AG04450 (cell line): ENCODE data around the gene ADAMTS2. TPM values are rescaled to one million over a fixed set of nuclear protein-coding genes. Genes with fewer than 3 reads are reported as not detected.

Experiments used
- CTCF ChIA-PET: fragments of 300-600, 350-600 bp; formaldehyde crosslinking; extraction: SDS; loops from one replicate; lab custom pipeline; 2022; ENCODE audit warnings: antibody characterized with exemption, inconsistent platforms; lab: Charles Lee
- POLR2A ChIA-PET: fragments of 350-600 bp; formaldehyde crosslinking; extraction: SDS; loops from one replicate; lab custom pipeline; 2021; ENCODE audit warnings: antibody characterized with exemption, inconsistent platforms; lab: Yijun Ruan, JAX
- DNase-seq: peaks from one replicate; pipeline ENCODE4 v3.0.0-alpha.2; 2011; ENCODE audit warnings: low read depth, low spot score
- H3K27ac ChIP-seq: one replicate; pipeline ENCODE4 v1.5.1; 2012; ENCODE audit warnings: low read depth, low read length, control low read depth
- H3K27me3 ChIP-seq: one replicate; pipeline ENCODE4 v1.6.0; 2012; ENCODE audit warnings: low read length; ENCODE audit not compliant: control insufficient read depth, insufficient read depth
- H3K4me3 ChIP-seq: 2 replicates; pipeline ENCODE4 v1.5.1; 2011; ENCODE audit warnings: mild to moderate bottlenecking, low read depth, low read length, control low read depth
- H3K9me3 ChIP-seq: 2 replicates; pipeline ENCODE4 v1.5.1; 2012; ENCODE audit warnings: low read length; ENCODE audit not compliant: control insufficient read depth, insufficient read depth
- CTCF ChIP-seq: IDR thresholded peaks from 2 replicates; pipeline ENCODE4 v1.5.1; 2011; ENCODE audit warnings: low read depth, low read length, control low read depth, inconsistent platforms
- polyA plus RNA-seq: library from polyadenylated mRNA; depleted of rRNA; stranded (reverse); fragments of >200 nt; gene quantifications from 2 replicates; pipeline ENCODE4 v1.2.3, GENCODE V29; 2011

The ADAMTS2 gene
- polyA plus RNA-seq, 1 experiment = 22.6 TPM

- CTCF ChIA-PET = no interaction called here
- no peak for DNase-seq
- no peak overlapping the region for H3K4me3 ChIP-seq
- H3K9me3 ChIP-seq = peaks cover 11% of the 10 kb centered on the region; the same call in 1 of the 2 replicates
- no peaks in the 10 kb centered on the region for H3K27me3 ChIP-seq
- POLR2A ChIA-PET = no interaction called here
- no peak for TF ChIP-seq CTCF
- H3K27ac ChIP-seq = no peak overlapping the region
Observed at GRCh38 chr5:179369530-179369884, 24.2 kb upstream of the ADAMTS2 start.

- no peak overlapping the region for H3K27ac ChIP-seq
- H3K27me3 ChIP-seq = no peaks in the 10 kb centered on the region
- ChIA-PET CTCF (no interaction called here), POLR2A (interaction anchor here (0.6 kb wide), 1 partner anchor 491 kb away, joined by 3 read pairs; no protein-coding TSS in a partner anchor)
- H3K9me3 ChIP-seq = peaks cover 6% of the 10 kb centered on the region; the same call in 1 of the 2 replicates
- no peak for TF ChIP-seq CTCF
- H3K4me3 ChIP-seq = no peak overlapping the region
- DNase-seq = no peak
Observed at GRCh38 chr5:179368806-179369529, 23.7 kb upstream of the ADAMTS2 start.

DNA sequence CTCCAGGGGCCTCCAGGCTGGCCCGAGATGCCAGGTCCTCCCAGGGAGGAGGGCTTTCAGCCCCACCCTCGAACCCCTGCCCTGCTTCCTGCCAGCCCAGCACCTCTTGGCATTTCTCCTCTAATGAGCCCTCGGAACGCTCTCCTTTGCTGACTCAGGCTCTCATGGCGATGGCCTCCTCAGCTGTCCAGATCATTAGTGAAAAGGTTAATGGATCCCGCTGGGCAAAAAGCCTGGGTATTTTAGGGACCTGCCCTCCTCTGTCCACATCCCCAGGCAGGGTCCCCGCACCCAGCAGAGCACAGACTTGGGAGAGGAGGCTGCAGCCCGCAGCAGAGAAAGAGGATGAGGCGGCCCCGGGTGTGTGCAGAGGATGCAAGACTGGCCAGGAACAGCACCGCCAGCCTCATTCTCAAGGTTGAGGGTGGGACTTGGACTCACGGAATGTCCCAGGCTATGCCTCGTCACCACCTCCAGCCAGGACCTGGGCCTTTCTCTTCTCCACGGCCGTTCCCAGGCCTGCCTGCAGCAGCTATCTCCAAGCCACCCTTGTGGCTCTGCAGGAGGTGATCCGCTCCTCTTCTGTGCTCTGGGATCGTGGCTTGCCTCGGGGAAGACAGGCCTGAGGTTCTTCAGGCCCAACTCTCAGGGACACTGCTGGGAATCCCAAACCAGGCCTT lies 23.0 kb upstream of the ADAMTS2 start:
- ChIA-PET POLR2A (interaction anchor here (0.6 kb wide), 1 partner anchor 491 kb away, joined by 3 read pairs; no protein-coding TSS in a partner anchor), CTCF (no interaction called here)
- Histone ChIP-seq H3K4me3 (no peak overlapping the region), H3K27ac (no peak overlapping the region), H3K27me3 (peaks cover 2% of the 10 kb centered on the region), H3K9me3 (peaks cover 6% of the 10 kb centered on the region; the same call in 1 of the 2 replicates)
- TF ChIP-seq CTCF = no peak
- DNase-seq = no peak

GRCh38 chr5:179367491-179367890 lies 22.2 kb upstream of the ADAMTS2 start:
- DNase-seq = no peak
- CTCF ChIA-PET = no interaction called here
- H3K4me3 ChIP-seq = no peak overlapping the region
- POLR2A ChIA-PET = no interaction called here
- no peak for TF ChIP-seq CTCF
- H3K9me3 ChIP-seq = peaks cover 6% of the 10 kb centered on the region; the same call in 1 of the 2 replicates
- H3K27ac ChIP-seq = no peak overlapping the region
- H3K27me3 ChIP-seq = peaks cover 3% of the 10 kb centered on the region

- POLR2A ChIA-PET = no interaction called here
- Histone ChIP-seq H3K4me3 (no peak overlapping the region), H3K27ac (no peak overlapping the region), H3K9me3 (peaks cover 10% of the 10 kb centered on the region; the same call in 1 of the 2 replicates), H3K27me3 (peaks cover 3% of the 10 kb centered on the region)
- CTCF ChIA-PET = no interaction called here
- no peak for DNase-seq
- no peak for TF ChIP-seq CTCF
Observed at GRCh38 chr5:179362355-179362754, 17.1 kb upstream of the ADAMTS2 start.
